Ammon's horn (tissue), 1 donor: Measurements from ENCODE around the gene VGLL2.

ENCODE experiments used
- DNase-seq: peaks from one replicate; pipeline ENCODE4 v3.0.0-alpha.2; 2016; ENCODE audit warnings: low spot score

The VGLL2 gene

DNA sequence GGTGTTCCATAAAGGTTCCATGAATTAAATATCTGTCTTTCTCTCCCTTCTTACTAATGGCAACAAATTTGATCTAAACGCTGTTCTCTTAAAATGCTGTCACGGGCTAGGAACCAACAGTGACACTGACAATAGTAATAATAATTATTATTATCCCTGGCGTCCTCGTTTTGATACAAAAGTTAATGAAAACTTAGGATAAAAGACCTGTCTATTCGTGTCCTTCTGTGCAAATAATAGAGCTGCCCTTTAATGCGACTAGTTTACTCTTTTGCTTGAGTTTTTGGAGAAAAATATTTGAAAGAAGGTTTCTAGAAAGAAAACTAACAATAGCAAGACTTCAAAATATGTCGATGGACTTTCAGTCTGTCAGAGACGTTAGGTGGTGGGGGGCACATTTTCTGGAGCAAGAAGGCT, 4.3 kb downstream of the VGLL2 start:
- no peak for DNase-seq

DNA sequence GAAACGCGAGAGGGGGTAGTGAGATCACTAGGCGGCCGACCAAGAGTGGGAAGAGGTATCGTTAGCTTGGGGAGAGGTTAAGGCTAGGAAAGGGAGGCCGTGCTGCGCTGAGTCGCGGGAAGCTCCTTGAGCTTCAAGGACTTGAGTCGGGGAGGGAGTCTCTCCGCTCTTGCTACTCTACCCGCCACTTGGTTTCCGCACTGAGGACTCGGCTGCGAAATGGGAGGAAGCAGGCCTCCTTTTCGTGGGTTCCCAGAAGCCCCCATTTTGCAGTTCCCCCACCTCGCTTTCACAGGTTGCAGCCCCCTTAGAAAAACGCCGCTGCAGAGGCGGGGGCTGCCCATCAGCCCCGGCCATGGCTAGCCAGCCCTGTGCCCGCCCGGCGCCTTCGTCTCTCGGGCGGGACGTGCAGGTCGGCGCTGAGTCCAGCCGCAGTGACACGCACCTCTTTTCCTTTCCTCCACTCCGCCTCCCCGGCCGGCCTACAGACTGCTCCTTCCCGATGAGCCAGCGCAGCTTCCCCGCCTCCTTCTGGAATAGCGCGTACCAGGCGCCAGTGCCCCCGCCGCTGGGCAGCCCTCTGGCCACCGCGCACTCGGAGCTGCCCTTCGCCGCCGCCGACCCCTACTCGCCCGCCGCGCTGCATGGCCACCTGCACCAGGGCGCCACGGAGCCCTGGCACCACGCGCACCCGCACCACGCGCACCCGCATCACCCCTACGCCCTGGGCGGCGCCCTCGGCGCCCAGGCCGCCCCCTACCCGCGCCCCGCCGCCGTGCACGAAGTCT, 4.9 kb downstream of the VGLL2 start:
- no peak for DNase-seq

DNA sequence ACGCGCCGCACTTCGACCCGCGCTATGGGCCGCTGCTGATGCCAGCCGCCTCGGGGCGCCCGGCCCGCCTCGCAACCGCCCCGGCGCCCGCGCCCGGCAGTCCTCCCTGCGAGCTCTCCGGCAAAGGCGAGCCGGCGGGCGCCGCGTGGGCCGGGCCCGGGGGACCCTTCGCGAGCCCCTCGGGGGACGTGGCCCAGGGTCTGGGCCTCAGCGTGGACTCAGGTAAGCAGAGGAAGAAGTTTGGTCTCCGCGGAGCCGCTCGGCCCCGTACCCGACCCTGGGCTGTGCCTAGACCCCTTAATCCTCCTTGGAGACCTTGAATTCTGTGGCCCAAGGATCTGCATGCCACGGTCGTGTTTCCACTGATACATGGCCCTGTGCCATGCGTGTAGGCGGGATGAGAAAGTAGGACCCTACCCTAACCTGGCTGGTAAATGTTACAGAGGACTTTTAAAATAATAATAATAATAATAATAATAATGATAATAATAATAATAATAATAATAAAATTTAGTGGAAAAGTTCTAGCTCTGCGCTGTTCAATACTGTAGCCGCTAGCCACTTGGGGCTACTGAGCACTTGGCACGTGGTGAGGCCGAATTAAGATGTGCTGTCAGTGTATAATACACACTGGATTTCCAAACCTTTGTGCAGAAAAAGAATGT, 5.6 kb downstream of the VGLL2 start:
- DNase-seq = no peak

DNA sequence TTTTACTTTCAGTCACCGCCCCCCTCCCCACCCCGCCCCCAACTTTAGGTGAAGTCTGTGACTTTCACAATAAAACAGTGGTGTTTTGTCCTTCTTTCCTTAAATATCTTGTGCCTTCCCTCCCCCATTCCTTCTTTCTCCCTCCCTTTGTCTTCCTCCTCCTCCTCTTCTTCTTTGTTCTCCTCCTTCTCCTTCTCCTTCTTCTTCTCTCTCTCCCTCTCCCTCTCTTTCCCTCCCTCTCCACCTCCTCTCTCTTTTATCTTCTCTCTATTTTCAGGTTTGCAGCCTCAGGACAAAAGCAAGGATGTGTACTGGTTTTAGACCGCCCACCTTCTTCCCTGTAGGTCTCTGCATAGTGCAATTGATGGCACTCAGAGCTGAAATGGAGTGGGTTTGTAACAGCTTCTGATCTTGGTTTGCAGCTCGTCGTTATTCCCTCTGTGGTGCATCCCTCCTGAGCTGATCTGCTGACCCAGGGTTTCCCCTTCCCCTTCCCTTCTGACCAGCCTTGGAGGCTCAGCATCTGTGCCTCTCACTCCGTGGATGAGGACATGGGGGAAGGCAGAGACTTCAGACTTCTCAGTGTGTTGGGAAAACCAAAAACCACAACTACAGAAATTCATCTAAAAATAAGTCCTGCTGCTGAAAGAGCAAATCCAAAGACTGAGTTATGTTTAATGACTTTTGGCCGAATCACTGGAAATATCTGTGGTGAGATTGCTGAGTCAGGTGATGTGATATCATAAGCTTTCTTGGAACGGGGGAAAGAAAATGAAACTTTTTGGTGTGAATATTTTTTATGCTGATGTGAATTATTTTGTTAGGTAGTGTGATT, 6.9 kb downstream of the VGLL2 start:
- DNase-seq = no peak

DNA sequence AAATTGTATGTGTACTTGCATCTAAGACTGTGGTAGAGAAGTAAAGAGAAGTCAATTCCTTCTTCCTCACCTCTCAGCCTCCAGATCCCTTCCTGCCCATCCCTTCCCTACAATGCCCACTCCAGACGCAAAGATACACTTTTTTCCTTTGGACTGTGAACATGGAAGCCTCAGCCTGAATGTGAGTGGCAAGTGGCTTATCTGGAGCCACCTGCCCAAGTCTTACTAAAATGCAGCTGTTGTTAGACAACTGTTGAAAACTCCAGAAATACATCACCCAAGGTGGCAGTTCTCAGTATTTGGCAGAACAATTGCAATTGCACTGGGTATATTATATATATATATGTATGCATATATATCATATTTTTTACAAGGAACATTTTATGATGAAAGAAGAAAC, 7.5 kb downstream of the VGLL2 start:
- no peak for DNase-seq

DNA sequence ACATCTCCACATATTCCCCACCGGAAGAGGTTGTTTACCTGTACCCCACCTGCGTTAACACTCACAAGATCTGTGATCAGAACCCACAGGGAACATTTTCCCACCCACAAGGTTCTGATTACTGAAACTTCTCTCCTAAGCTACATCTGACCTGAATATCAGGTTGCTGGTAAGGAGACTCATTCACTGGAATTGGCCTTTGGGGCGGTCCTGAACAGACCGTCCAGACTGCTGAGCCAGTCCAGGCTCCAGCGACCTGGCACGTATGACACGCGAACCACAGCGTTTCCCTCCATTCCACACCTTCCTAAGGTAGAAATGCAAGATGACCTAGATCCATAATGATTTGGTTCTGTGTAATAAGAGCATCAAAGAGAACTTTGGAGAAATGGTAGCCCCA, 9.8 kb downstream of the VGLL2 start:
- no peak for DNase-seq

DNA sequence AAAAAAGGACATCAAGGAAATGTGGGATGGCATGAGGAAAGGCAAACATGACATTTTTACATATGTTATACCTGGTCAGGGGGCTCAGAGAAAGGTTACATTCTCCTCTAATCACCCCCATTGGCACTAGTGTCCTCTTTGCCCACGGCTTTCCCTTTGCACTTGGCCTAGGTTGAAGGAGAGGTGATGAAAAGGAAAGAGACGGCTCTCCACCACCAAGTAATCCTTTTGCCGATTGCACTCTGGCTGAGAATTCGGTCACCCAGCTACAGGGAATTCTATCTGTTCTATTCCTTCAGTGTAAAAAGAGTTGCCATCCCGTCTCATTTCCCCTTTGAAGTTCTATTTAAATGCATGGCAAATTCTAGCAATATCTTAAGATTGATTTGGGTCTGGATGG, 10.4 kb downstream of the VGLL2 start:
- DNase-seq = no peak

DNA sequence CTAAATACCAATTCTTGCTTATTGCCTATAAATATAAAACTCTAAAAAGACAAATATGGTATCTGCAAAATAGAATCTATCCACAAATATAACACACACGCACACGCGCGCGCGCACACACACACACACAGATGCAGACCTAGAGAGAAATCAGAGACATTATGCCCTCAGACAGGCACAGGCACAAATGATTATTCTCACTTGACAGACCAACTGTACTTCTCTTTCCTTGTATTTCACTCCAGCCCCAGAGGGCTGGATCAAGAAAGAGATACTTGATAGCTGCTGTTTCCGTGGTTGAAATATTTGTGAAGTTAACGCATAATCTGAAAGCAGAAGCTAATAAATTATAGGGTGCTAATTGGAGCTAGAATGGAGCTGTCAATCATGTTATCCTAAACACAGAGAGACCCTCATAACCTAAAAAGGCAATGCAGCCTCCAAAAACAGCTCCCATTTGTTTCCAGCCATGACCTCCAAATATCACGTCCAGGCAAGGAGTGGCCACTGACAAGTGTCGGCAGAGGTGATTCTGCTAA, 11.5 kb downstream of the VGLL2 start:
- no peak for DNase-seq

DNA sequence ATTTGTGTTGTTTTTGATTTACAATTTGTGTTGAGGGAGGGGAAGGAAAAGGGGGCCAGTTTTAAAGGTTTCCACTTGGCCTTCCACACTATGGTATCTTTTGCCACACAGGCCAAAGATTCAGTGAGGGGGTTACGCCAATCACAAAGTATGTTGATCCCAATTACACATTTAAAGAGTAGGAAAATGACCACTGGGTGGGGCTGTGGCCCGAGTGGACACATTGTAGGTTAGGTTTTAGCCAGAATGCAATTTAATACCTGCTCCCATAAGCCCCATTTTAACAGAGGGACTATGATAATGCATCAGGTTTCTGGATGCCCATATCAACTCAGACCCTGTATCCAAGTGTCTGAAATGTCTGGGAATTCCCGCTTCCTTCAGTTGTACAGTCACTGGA, 15.6 kb downstream of the VGLL2 start:
- DNase-seq = no peak

DNA sequence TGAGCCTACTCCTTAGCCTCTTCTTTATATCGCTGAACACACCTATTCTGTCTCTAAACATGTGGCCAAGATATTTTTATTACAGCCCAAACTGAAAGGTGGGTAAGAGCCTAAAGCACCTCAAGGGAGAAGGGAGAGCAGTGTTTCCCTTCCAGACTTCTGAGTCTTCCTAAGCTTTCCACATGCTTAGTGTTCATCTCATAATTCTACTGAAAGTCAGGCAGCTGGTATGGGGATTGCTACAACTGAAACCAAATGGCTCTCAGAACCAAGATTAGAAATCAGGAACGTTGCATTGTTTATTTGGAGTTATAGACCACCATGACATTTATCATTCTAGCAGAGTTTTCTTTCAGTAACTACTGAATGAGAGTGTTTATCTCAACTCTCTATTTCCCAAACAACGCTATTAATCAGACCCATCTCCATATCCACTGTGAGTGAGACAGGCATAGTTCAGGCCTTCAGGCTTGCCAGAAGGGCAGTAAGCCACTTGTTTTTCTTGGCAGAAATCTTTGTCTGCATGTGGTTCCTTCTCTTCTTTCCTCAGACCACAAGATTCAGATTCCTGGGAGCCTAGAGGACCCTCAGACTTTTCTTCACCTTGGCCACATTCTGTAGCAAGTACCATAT, 22.8 kb downstream of the VGLL2 start:
- DNase-seq = no peak

DNA sequence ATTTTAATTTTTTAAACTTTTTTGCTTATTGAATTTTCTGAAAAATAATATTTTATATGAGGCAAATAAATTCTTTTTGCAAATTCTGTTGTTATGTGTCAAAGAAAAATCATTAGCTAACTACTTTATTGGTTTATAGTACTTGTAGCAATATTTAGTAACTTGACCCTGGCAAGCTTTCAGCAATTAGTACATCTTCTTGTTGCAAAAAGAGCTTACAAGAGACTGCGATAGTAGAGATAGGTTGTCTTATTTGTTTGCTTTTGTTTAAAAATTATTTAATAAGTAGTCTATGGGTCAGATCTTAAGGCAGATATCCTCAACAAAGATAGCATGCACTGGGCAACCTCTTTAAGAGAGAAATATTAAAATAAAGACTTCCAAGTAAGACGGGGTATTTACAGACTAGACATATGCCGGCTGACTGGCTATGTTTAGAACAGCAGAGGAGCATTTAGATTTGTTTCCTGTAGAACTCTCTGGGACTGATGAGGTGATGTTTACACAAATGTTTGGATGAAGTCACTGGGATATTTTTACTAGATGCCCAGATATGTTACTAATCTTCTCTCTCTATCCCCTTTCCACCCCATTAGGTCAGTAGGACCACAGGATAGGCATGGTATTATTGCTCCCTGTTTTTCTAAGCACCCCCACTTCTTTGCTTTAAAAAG, 25.0 kb downstream of the VGLL2 start:
- DNase-seq = no peak

DNA sequence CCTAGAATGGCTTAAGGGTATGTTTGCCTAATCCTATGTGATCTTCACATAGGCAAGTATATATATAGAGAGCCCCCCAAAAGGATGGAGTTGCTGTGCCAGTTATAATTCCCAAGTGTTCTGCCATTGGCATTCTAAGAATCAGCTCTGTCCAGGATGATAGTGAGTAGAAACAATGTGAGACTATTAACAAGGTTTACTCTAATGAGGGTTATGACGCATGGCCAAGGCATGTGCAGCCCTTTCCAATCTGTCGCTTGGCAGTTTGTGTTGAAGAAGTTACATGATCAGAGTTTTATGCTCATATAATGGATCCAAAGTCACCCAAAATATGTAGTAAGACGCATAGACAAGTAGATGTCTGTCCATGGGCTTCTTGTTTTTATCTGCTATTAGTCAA, 33.6 kb downstream of the VGLL2 start:
- DNase-seq = no peak

DNA sequence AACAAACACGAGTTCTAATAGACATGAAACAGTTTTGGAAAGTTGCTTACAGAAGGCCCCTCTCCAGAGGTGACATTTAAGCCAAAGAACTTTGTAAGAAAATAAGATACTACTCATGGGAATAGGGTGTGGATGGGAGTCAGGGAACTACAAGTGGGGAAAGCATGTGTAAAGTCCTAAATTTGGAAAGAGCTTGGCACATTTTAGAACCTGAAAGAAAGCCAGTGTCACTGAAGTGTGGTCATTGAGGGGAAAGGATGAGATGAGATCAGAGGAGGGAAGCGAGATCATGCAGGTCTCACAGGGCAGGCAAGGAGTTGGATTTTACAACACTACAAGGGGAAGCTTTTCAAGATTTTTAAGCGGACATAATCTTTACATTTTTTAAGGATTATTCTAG, 38.0 kb downstream of the VGLL2 start:
- no peak for DNase-seq

DNA sequence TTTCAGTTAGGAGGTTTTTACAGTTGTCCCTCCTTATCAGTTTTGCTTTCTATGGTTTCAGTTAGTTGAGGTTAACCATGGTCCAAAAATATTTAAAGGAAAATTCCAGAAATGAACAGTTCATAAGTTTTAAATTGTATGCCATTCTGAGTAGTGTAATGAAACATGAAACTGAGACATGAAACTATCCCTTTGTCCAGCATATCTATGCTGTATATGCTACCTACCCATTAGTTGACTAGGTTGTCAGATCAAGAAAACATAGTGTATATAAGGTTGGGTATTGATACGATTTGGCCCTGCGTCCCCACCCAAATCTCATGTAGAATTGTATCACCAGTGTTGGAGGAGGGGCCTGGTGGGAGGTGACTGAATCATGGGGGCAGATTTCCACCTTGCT, 39.1 kb downstream of the VGLL2 start:
- DNase-seq = no peak

DNA sequence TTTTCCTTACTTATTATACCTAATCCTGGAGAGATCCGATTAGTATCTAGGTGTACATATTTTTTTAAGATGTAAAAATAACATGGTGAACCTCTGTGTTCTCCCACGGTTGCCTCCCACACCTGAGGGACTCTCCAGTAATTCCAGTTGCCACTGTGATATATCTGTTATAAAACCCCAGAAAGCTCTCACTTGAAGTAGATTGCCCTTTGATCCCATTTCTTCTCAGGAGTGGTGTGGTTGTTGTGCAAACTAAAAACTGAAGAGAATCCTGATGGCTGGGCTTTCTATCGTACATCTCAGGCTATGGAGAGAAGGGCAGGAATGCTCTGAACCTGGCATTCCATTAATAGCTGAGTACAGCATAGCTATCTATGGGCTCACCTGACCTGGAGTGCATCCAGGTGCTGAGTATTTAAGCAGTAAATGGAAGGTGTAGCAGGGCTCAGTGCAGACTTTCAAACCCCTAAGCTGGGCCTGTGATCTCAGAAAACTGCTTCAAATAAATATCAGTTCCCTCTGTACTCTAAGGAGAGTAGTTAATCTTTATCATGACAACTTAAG, 41.0 kb downstream of the VGLL2 start:
- no peak for DNase-seq

DNA sequence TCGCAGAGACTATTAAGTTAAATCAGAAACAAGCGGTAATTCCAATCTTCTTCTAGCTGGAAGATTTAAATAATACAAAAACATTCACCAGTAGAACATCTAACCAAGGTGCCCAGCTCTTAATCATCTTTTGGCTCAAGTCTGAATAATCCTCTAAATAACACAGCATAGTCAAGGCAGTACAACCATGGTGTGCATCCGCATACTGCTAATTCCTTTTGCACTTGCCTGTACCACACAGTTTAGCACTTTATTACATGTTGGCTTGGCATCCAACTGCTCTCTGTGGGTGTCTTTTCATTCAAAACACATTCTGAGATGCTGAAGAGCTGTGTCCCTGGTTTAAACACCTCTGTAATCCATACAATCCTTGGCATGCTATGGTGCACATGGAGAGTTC, 42.3 kb downstream of the VGLL2 start:
- DNase-seq = no peak

DNA sequence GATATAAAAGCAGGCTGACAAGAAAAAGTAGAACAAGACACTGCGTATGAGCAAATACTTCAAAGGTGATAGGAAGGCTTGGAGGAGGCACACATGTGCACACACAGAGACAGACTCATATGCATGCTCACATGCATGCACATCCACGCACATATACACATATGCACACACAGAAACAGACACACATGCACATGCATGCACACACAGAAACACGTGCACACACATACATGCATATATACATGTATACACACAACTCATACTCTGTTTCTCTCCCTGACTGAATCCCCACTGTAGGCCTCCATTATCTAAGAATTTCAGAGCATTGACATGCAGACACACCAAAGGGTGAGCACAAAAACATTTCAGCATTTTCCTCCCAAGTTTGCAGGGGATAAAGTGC, 43.7 kb downstream of the VGLL2 start:
- DNase-seq = no peak

DNA sequence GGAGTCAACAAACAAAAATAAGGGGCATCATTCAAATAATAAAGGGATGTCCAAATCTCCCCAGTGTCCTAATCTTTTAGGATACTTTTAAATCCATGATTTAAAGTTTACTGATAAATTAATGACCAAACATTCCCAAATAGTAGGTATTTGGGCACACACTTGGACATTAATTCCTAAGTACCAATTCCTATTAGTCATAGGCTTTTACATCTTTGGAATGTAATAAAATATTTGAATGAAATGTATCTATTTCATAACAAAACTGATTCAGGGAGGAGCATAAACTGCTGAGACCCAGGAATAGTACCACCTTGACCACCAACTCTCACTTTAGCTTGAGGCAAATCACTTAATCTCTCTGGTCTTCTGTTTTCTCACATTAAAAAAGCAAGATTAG, 44.3 kb downstream of the VGLL2 start:
- DNase-seq = no peak

DNA sequence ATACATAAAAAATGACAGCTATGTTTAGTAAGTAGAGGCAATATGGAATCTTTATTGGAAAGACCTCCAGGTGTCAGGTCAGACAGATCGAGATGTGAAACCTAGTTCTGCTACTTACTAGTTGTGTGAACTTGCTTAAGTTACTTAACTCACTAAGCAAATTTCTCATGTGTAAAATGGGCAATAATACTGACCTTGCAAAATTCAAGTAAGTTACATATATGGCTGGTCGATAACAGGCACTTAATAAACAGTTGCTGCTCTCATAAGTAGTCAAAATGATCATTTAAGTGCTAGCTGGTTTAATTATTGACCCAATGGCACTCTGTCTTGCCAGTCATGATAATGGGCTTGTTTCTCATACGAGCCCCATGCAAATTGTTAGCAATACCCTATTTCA, 46.0 kb downstream of the VGLL2 start:
- DNase-seq = no peak

DNA sequence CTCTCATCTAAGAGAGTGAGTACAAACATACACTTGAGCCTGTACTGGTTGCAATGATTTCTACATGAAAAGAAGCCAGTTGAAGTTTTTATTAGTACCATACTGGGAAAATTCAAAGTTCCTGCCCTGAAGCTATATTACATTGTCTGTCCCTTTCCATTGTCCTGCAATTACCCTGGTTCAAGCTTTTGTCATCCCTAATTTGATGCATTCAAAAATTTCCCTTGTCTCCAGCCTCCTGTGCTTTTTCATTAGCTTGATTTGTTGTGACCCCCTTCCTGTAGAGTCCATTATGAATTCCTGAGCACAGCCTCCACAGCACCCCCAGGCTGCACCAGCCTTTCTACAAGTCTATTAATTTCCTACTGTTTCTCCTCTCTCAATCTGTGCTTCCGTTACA, 46.4 kb downstream of the VGLL2 start:
- no peak for DNase-seq

DNA sequence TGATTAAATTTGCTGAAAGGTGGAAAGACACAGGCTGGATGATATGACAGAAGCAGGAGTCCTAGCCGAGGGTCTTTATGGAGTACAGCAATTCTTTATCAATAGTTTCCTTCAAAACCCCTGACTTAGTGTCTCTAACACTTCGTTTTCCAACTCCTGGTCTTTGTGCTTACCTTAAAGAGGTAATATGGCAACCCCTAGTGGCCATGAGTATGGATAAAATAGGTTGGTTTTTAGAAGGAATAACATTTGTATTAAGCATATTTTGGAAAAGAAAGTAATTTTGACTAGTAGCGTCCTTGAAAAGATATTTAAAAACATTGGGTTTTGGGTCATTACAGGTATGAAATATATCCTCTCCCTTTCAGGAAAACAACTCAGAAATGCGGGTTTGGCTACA, 51.9 kb downstream of the VGLL2 start:
- no peak for DNase-seq
